HG03558 (cell line): ENCODE results near the gene PIGR.

Experiments
- ATAC-seq: cut with Tn5 transposase; IDR thresholded peaks from one replicate; pipeline ENCODE4 v1.9.1; 2021; ENCODE audit warnings: moderate number of reproducible peaks; ENCODE audit not compliant: unreplicated experiment; ENCODE audit errors: extremely low read depth

Gene PIGR

DNA sequence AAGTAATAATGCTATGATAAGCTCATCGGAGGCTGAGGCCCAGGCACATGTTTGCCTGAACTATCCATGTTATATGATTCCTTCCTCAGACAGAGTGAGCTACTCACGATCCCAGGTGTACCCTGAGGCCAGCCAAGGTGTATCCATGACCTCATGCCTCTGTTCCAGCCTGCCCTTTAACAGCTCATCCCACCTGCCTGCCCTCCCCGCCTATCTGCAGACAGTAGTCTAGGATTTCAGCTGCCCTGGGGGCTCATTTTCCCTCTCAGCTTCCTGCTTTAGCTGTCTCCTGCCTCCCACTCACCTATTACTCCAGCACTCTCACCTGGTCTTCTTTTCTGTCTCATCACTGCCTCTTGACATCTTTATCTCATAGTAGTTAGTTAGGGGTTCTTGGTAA is 50.9 kb downstream of the PIGR start:
- no peak for ATAC-seq

- no peak for ATAC-seq
These were observed 52.9 kb downstream of the PIGR start for GRCh38 chr1:206893380-206893779.

GRCh38 chr1:206892351-206892984 is 53.8 kb downstream of the PIGR start:
- ATAC-seq = no peak

DNA sequence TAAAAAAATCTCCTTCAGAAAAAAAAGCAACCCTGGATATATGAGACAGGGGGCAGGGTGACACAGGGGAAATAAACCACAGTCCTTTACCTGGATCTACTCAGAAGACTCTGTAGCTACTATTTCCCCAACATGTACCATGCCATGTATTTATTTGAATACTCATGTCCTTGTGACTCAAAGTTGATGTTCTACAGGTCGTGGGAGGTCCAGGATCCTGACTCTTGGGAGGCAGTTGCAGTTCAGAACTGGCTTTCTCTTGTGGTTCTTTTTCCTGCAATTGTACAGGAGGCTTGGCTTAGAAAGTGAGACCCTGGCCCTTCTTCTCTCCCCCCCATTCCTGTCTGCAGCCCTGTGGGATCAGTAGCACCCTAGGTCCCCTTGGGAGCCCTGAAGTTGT is 54.9 kb downstream of the PIGR start:
- no peak for ATAC-seq

DNA sequence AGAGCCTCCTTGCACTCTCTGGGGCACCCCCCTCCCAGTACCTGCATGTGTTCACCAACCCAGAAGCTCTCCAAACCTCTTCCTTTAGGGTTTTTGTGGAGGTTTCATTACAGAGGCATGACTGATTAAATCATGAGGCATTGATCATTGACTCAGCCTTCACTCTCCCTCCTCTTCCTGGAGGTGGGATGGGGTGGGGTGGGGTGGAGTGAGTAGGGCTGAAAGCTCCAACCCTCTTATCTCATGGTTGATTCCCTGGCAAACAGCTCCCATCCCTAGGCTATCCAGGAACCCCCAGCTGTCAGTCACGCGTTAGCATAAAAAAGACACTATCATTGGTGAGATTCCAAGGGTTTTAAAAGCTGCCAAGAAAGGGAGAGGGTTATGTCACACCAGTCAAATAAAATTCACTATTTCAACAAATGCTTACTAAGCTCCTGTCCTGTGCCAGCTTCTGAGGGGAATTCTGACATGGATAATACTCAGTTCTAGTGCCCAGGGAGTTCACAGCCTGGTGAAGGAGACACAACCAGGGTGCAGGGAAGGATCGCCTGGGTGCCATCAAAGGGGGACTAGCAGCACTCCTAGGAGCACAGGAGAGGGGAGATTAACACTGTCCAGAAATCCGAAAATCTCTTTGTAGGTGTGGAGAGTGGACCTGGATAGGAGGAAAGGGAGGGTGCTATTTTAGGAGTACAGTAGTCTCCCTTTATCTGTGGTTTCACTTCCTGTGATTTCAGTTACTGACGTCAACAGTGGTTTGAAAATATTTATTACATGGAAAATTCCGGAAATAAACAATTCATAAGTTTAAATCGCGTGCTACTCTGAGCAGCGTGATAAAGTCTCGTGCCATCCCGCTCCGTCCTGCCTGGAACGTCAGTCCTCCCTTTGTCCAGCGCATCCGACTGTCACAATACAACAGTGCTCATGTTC is 55.9 kb downstream of the PIGR start:
- no peak for ATAC-seq

DNA sequence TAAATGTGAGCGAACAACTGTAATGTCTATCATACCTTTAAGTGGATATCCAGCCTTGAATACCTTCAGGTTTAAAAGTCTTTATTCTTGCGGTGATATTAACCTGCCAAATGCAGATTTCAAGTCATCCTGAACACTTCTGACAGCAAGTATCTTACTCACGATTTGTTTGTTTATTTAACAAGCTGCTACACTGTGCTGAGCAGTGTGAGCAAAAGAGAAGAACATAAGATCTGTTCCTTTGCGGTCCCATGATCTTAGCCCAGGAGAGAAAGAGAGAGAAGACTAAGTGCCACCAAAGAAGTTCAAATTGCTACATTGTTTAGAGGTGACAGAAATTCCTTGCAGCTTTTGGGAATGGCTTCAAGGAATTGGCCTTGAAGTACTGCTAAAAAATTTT is 58.6 kb downstream of the PIGR start:
- no peak for ATAC-seq

- no peak for ATAC-seq
These were observed 59.4 kb downstream of the PIGR start for GRCh38 chr1:206886831-206887230.

DNA sequence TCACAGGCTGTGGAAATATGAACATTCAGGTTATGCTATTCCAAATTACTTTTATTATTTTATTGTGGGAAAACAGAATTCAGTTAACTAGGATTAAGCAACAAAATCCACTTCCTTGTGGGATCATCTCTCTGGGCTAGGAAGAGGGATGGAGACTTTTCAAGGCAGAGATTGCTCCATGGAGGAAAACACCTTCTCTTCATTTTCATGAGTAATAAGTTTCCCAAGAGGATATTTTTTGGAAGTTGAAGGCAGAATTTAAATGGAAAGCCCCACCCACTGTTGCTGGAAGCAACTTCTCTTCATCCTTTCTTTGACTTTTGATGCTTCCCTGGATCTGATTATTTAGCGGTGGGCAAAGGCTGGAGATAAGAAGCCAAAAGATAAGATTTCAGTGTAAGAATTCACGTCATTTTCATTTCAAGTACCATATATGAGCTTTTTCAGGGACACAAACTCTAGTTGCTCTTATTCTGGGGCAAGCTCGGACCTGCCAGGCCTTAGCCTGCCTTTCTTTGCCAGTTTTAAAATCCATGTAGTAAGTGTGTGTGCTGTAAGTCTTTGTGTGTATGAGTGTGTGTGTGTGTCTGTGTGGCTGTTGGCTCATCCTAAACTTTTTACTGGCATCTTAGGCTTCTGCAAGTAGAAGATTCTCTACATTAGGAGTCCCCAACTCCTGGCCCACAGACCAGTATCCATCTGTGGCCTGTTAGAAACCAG is 60.8 kb downstream of the PIGR start:
- ATAC-seq = no peak

DNA sequence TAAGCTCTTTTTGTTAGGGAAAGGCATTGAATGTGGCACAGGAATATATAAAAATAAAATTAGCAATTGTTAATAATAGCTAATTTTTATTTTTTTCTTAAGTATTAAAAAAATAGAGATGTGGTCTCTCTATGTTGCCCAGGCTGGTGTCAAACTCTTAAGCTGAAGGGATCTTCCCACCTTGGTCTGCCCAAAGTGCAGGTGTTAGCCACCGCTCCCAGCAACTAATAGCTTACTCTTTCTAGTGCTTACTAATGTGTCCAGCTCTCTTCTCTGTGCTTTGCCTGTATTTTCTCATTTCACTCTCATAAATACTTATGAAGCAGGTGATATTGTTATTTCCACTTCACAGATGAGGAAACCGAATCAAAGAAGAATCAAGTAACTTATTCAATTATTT is 62.4 kb downstream of the PIGR start:
- no peak for ATAC-seq

GRCh38 chr1:206883160-206883559 is 63.1 kb downstream of the PIGR start:
- ATAC-seq = no peak

- ATAC-seq = no peak
These were observed 63.7 kb downstream of the PIGR start for GRCh38 chr1:206882555-206882954.

DNA sequence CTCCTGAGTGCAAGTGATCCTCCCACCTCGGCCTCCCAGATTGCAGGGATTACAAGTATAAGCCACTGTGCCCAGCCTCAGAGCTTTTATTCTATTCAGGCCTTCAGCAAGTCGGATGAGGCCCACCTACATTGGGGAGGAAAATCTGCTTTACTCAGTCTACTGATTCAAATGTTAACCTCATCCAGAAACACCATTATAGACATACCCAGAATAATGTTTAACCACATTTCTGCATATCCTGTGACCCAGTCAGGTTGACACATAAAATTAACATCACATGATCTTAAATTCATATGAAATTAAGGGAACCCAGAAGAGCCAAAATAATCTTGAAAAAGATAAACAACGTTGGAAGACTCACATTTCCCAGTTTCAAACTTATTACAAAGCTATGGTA is 66.0 kb downstream of the PIGR start:
- no peak for ATAC-seq
